ENCODE results near the gene AGAP3.

DNA sequence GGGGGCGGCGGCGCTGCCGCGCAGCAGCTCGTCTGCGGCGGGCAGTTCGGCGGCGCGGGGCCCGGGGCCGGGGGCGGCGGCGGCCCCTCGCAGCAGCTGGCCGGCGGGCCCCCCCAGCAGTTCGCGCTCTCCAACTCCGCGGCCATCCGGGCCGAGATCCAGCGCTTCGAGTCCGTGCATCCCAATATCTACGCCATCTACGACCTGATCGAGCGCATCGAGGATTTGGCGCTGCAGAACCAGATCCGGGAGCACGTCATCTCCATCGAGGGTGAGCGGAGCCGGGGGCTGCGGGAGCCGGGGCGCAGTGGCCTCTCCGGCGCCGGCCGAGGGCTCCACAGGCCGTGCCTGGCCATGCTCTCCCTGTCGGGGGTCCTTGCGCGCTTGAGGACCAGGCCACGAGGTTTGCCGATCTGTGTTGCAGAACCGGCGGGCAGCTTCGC is 548 bp downstream of the AGAP3 start:
- no peak for TF ChIP-seq EZH2 (IDR thresholded peaks at IDR 0.05; ENCODE audit: low read length)
- TF ChIP-seq CTCF (optimal IDR thresholded peaks at IDR 0.05 in 1 of 3, IDR thresholded peaks at IDR 0.05 in 1 of 3, conservative IDR thresholded peaks at IDR 0.05 in 1 of 3; ENCODE audit: extremely low read depth in 1 of 3, insufficient read depth in 2 of 3, low read length in 3 of 3) = no peak
